DND-41 (cell line): ENCODE data around the gene CELF5.

Source experiments
- CTCF ChIP-seq: IDR thresholded peaks from 2 replicates; pipeline ENCODE4 v1.5.1; 2012; ENCODE audit warnings: borderline replicate concordance, low read length, moderate library complexity, mild to moderate bottlenecking; ENCODE audit not compliant: poor library complexity, severe bottlenecking; ENCODE audit errors: extremely low read depth
- EZH2 ChIP-seq: IDR thresholded peaks from 3 replicates; pipeline ENCODE4 v1.6.1; 2012; ENCODE audit warnings: borderline replicate concordance, low read depth, mild to moderate bottlenecking, moderate library complexity, low read length, inconsistent platforms; ENCODE audit not compliant: severe bottlenecking

GRCh38 chr19:3229346-3229743 is 4.9 kb downstream of the CELF5 start:
- no peak for TF ChIP-seq CTCF
- no peak for TF ChIP-seq EZH2
